ENCODE measurements around the gene ZMIZ1.
"Not testable (repeated sequence)": the region's sequence is repeated elsewhere in the genome, so short reads cannot be mapped to it uniquely, and the experiment has no call there.

ZMIZ1 gene

GRCh38 chr10:79323602-79324001, 254.8 kb downstream of the ZMIZ1 start:
- DNase-seq (ENCODE audit: low spot score): no peak

GRCh38 chr10:79324032-79324695, 255.4 kb downstream of the ZMIZ1 start:
- DNase-seq (ENCODE audit: low spot score): no peak

DNA sequence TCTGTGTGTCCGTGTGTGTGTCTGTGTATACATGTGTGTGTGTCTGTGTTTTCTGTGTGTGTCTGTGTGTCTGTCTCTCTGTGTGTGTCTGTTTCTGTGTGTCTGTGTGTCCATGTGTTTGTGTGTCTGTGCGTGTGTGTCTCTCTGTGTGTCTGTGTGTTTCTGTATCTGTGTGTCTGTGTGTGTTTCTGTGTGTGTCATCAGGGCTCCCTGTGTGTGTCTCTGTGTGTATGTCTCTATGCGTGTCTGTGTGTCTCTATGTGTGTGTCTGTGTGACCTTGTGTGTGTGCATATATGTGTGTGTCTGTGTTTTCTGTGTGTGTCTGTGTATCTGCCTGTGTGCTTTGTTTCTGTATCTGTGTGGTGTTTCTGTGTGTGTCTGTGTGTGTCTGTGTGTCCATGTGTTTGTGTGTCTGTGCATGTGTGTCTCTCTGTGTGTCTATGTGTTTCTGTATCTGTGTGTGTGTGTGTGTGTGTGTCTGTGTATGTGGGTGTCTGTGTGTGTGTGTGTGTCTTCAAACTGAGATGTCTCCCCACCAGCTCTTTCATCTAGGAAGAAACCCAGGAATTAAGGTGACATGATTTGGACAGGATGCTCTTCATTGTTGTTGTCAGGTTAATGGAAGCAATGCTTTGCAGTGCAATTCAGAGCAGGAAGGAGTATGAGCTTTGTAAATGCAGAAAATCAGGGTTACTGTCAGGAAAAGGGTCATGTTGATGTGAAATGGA, 257.8 kb downstream of the ZMIZ1 start:
- DNase-seq (ENCODE audit: low spot score): no peak

- no peak for DNase-seq (ENCODE audit: low spot score)
These were observed 258.3 kb downstream of the ZMIZ1 start for GRCh38 chr10:79327090-79327457.

DNA sequence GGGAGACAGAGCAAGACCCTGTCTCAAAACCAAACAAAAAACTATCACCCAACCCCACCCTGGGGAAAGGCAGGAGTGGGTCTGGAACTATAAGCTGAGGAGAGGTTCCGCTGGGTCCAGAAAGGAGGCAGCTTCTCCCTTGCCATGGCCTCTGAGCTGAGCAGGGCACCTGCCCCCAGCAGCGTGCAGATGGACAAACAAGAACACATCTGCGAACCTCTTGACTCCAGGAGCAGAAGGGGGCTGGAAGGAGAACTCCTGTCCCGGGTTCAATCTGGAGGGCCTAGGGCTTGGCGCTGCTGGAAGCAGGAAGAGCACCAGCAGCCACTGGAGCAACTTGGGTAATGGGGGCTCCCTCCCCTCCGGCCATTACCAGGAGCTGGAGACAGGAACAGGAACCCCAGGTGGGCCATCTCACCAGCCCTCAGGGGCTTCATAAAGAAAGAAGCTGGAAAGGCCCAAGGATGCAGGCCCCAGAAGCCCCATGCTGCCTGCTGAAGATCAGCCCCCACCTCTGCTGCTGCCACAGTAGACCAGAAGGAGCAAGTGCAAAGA, 259.5 kb downstream of the ZMIZ1 start:
- DNase-seq (ENCODE audit: low spot score): no peak

DNA sequence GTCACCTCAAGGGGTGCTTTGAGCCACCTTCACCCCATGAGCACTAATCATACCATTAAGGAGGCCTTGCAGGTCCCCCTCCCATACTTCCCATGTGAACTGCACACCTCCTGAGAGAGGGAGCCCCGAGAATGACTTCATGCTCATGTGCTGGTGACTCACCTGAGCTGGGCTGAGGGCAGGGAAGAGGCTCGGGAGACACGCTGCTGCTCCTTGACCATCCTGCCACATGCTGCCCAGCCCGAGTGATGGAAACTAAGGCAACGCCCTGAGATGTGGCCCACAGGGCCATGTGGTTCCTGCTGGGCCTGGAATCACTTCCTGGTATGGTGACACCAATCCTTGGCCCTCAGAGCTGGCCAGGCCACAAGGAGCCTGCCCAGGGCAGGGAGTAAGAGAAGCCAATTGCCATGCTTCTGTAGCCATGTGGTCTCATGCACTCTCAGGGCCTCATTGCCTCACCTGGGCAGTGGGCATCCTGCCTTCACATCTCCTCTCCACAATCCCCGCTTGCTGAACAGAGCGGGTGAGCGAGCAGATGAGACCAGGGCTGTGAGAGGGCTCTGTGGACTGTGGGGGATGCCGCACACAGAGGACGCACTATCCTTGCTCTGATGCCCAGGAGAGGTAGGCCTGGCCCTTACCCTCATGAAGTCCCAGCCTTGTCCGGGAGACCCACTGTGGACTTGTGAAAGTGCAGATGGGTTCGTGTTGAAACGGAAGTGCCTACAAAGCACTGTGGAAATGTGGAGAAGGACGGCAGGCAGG, 260.2 kb downstream of the ZMIZ1 start:
- peak; percentile 43 for DNase-seq (ENCODE audit: low spot score)

- no peak for DNase-seq (ENCODE audit: low spot score)
These were observed 260.8 kb downstream of the ZMIZ1 start for GRCh38 chr10:79329529-79329928.

- no peak for DNase-seq (ENCODE audit: low spot score)
These were observed 262.5 kb downstream of the ZMIZ1 start for GRCh38 chr10:79331226-79331625.

DNA sequence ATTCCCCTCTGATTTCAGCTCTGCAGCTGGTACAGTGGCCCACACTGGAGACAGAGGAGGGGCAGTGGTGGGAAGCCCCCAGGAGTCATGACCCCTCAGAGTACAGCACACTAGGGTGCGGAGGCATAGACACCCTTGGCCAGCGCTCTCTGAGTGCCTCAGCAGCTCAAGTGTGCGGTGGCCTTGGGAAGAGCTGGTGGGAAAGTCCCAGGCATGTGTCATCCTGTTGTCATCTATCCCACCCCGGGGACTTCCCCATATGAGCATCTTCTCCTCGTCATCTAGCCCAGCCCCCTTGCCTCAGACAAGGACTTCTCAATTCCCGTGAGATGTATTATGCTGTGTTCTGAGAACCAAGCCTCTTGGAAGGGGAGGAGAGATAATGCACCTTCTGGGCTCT, 262.9 kb downstream of the ZMIZ1 start:
- DNase-seq (ENCODE audit: low spot score): peak; percentile 21

DNA sequence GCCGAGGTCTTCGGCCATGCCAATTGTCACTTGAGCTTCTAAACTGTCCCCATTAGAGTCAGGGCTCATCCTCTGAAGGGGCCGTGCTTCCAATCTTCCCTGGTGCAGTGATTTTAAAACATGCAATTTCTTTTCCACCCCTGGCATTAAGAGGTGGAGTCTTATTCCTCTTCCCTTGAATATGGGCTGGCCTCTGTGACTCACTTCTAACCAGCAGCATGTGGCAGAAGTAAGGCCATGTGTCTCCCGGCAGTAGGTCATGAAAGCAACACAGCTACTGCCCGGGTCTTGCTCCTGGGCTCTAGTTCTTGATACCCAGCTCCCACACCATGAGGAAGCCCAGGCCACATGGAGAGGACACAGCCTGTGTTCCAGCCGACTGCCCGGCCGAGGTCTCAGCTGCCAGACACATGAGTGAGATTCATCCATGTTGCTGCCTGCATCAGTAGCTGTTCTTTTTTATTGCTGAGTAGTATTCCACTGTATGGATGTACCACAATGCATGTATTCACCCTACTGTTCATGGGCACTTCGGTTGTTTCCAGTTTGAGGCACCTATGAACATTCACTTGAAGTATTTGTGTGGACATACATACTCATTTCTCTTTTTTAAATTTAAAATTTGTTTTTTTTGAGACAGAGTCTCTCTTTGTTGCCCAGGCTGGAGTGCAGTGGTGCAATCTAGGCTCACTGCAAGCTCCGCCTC, 264.0 kb downstream of the ZMIZ1 start:
- not testable (repeated sequence) for DNase-seq (ENCODE audit: low spot score)

GRCh38 chr10:79333513-79333912, 264.7 kb downstream of the ZMIZ1 start:
- DNase-seq (ENCODE audit: low spot score): peak; percentile 82

GRCh38 chr10:79334573-79334972, 265.8 kb downstream of the ZMIZ1 start:
- no peak for DNase-seq (ENCODE audit: low spot score)

DNA sequence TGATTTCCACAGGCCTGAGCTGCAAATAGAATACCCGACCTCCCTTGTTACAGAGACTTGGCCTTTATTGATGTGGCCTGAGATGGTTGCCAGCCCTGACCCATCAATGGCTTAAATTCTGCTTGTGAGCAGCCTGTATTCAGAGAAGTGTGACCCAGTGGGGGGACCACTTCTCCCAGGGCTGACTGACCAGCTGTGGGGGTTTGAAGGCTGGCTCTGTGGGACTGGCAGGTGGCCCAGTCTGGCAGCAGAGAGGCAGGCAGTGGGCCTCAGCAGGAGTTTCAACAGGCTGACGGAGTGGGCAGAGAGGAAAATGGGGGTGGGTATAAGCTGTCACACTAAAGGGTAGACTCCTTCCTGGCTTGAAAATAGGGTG, 266.3 kb downstream of the ZMIZ1 start:
- no peak for DNase-seq (ENCODE audit: low spot score)

DNA sequence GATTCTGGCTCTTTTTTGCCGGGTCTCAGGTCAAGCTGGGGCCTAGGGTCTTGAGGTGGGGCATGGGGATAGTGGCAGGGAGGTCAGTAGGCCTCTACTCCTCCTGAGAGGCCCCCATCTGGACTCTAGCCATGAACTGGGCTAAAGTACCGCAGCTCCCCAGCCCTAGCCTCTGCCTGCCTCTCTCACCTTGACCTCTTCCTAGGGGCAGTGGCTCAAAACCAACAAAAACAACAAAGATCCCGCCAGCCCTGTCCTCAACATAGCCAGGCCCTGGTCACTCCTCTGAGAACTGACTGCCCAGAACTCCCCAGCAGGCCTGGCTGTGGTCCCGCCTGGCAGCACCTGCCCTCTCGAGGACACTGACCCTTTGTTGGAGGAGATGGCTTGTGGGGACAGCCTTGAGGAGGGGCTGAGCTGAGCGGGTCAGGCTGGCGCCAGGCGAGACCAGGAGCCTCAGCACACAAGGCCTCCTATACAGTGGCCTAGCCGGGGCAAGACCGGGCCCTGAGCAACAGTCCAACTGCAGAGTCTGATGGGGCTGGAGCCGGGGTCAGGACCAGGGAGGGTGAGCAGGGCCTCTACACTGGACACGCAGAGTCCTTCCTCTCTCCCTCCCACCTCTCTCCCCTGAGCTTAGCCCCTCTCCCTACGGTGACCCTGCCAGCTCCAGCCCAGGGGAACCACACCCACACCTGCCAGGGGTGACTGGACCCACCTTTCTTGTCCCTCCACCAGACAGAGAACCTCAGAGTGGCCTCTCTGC, 266.9 kb downstream of the ZMIZ1 start:
- no peak for DNase-seq (ENCODE audit: low spot score)

- DNase-seq (ENCODE audit: low spot score): no peak
These were observed 267.5 kb downstream of the ZMIZ1 start for GRCh38 chr10:79336276-79336675.

DNA sequence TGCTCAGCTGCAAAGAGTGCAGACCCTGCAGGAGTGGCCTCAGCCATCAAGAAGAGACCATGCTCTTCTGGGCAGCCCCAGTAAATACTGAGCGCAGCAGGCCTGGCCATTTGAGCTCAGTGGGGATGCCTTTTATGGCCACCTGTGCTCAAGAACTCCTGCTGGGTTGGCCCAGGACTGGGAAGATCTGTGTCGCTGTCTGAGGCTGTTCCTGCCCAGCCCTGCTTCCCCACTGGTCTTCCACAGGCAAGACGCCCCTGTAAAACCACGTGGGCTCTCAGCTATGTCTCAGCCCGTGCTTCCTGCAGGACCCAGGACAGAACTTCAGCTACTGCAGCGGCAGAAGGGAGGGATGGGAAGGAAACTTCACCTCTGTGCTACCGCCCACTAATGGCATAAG, 268.0 kb downstream of the ZMIZ1 start:
- DNase-seq (ENCODE audit: low spot score): no peak

DNA sequence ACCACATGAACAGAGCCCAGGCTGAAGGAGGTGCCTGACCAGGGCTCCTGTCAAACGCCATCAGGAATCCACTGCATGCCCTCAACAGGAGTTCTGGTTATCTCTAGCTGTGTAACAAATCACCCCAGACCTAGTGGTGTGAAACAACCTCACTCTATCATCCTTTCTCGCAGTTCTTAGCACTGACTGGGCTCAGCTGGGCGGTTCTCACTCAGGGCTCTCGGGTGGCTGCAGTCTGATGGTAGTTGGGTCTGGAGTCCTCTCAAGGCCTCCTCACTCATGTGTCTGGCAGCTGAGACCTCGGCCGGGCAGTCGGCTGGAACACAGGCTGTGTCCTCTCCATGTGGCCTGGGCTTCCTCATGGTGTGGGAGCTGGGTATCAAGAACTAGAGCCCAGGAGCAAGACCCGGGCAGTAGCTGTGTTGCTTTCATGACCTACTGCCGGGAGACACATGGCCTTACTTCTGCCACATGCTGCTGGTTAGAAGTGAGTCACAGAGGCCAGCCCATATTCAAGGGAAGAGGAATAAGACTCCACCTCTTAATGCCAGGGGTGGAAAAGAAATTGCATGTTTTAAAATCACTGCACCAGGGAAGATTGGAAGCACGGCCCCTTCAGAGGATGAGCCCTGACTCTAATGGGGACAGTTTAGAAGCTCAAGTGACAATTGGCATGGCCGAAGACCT, 269.2 kb downstream of the ZMIZ1 start:
- not testable (repeated sequence) for DNase-seq (ENCODE audit: low spot score)

- no peak for DNase-seq (ENCODE audit: low spot score)
These were observed 270.5 kb downstream of the ZMIZ1 start for GRCh38 chr10:79339266-79339665.

- DNase-seq (ENCODE audit: low spot score): no peak
These were observed 272.0 kb downstream of the ZMIZ1 start for GRCh38 chr10:79340646-79341244.

GRCh38 chr10:79342295-79342761, 273.6 kb downstream of the ZMIZ1 start:
- DNase-seq (ENCODE audit: low spot score): no peak

Measured in RKO (cell line).